HepG2 (cell line): Measurements from ENCODE around the gene OR8G1. TPM values are rescaled to one million over a fixed set of nuclear protein-coding genes. Genes with fewer than 3 reads are reported as not detected.
"Not testable (repeated sequence)": the region's sequence is repeated elsewhere in the genome, so short reads cannot be mapped to it uniquely, and the experiment has no call there.

Experiments
- ATAC-seq: fragments of 200-7000 bp; cut with Tn5 transposase; 3 replicates; pipeline ENCODE4 v1.9.1; 2020; ENCODE audit warnings: mild to moderate bottlenecking, moderate library complexity
- BruUV-seq: library from RNA; stranded (reverse); fragments of 400-500 nt; replicated peaks from 2 replicates; lab custom pipeline; 2021; lab: Mats Ljungman, UMichigan
- CTCF ChIA-PET: fragments of 300-600 bp; formaldehyde crosslinking; extraction: SDS; loops from one replicate; lab custom pipeline; 2021; ENCODE audit warnings: low total read pairs, inconsistent platforms, low intra/inter-chr PET ratio; lab: Yijun Ruan, JAX
- POLR2A ChIA-PET: fragments of 350-600 bp; sonication (Branson Sonifier 250); formaldehyde crosslinking; loops from one replicate; lab custom pipeline; 2020; ENCODE audit warnings: antibody characterized with exemption, inconsistent platforms; lab: Yijun Ruan, JAX
- DNase-seq: peaks from one replicate; pipeline ENCODE4 v3.0.0-alpha.2; 2015; ENCODE audit warnings: low spot score
- FAIRE-seq: peaks from 3 replicates; lab custom pipeline; 2011; peaks lifted over from hg19 to GRCh38; lab: Jason Lieb, UNC
- H2AFZ ChIP-seq: one replicate; pipeline ENCODE4 v1.6.1; 2011; ENCODE audit warnings: low read length, inconsistent platforms
- H3K27ac ChIP-seq: fragments of 300-600 bp; 3 replicates; pipeline ENCODE4 v1.8.0; 2011; ENCODE audit warnings: mixed run types, mild to moderate bottlenecking, mixed read lengths, low read length, inconsistent platforms; ENCODE audit not compliant: insufficient read depth; ENCODE audit errors: extremely low read length
- H3K27me3 ChIP-seq, 2 experiments: fragments of 200-600 bp in 1 of 2; 2 replicates in 1 of 2; 3 replicates in 1 of 2; pipeline versions ENCODE4 v1.6.0 to v1.8.0; 2011; ENCODE audit warnings: low read length in 2 of 2, mild to moderate bottlenecking in 2 of 2, moderate library complexity in 2 of 2, inconsistent platforms in 1 of 2; ENCODE audit not compliant: insufficient read depth in 2 of 2, control insufficient read depth in 1 of 2
- H3K36me3 ChIP-seq, 2 experiments: fragments of 200-600 bp in 1 of 2; replicated peaks in 1 of 2; 2 replicates in 1 of 2; 3 replicates in 1 of 2; pipeline versions ENCODE4 v1.5.1 to v1.8.0; 2011; ENCODE audit warnings: low read length in 2 of 2, inconsistent platforms in 1 of 2; ENCODE audit not compliant: insufficient read depth in 2 of 2, control insufficient read depth in 1 of 2
- H3K4me1 ChIP-seq: 2 replicates; pipeline ENCODE4 v1.5.1; 2012; ENCODE audit warnings: low read length, inconsistent platforms; ENCODE audit not compliant: insufficient read depth
- H3K4me2 ChIP-seq: 2 replicates; pipeline ENCODE4 v1.6.0; 2011; ENCODE audit warnings: low read depth, low read length, inconsistent platforms
- H3K4me3 ChIP-seq, 3 experiments: fragments of 200-600 bp in 1 of 3; sonication (generic), shearing (Covaris generic) in 1 of 3; replicated peaks in 1 of 3; 2 replicates each; pipeline ENCODE4 v1.5.1; 2011 to 2016; ENCODE audit warnings: low read length in 3 of 3, inconsistent platforms in 2 of 3, low read depth in 2 of 3, mild to moderate bottlenecking in 2 of 3, control low read depth in 1 of 3, mixed read lengths in 1 of 3; ENCODE audit not compliant: insufficient read depth in 1 of 3
- H3K79me2 ChIP-seq: one replicate; pipeline ENCODE4 v1.6.1; 2011; ENCODE audit warnings: low read length, inconsistent platforms; ENCODE audit not compliant: insufficient read depth
- H3K9ac ChIP-seq: 2 replicates; pipeline ENCODE4 v1.6.0; 2011; ENCODE audit warnings: mild to moderate bottlenecking, low read depth, low read length, inconsistent platforms; ENCODE audit not compliant: insufficient read depth
- H3K9me3 ChIP-seq: 2 replicates; pipeline ENCODE4 v1.5.1; 2012; ENCODE audit warnings: mild to moderate bottlenecking, low read length
- H4K20me1 ChIP-seq: 2 replicates; pipeline ENCODE4 v1.6.0; 2011; ENCODE audit warnings: inconsistent platforms, mild to moderate bottlenecking, low read length, moderate library complexity; ENCODE audit not compliant: insufficient read depth
- SIX4 ChIP-seq: sonication (generic); formaldehyde crosslinking; IDR thresholded peaks from 2 replicates; pipeline ENCODE4 v1.4.0; 2020; ENCODE audit warnings: missing genetic modification reagents
- WGBS: methylation state at CpG from one replicate; pipeline ENCODE4 v1.1.6; 2017; ENCODE audit warnings: low lambda C conversion rate; 5-methylcytosine and 5-hydroxymethylcytosine counted together
- in situ Hi-C: cut with HindIII; loops from 2 replicates; pipeline ENCODE4 v1.10.0; 2017; ENCODE audit warnings: low pct_unique_long_range_greater_than_20kb; ENCODE audit not compliant: extremely low pct_ligation_motif_present
- intact Hi-C: fragments of 100-400 bp; cut with micrococcal nuclease; formaldehyde crosslinking; loops from one replicate; pipeline ENCODE4 v1.10.0; 2022; ENCODE audit not compliant: unreplicated experiment
- polyA plus RNA-seq, 8 experiments: library from polyadenylated mRNA; depleted of rRNA in 3 of 8; stranded (reverse) in 7 of 8; unstranded in 1 of 8; fragments of >200 nt; fragmentation: Illumina TruSeq in 4 of 8; extraction: Trizol in 4 of 8; gene quantifications; 2 replicates each; pipeline versions ENCODE4 v1.2.1 to v1.2.3, GENCODE V29; 2011 to 2016; ENCODE audit warnings: low read depth in 4 of 8, missing spikeins in 1 of 8, mixed read lengths in 1 of 8; ENCODE audit not compliant: insufficient read depth in 1 of 8
- total RNA-seq, 5 experiments: library from RNA; depleted of rRNA; stranded (reverse); fragments of >200 nt; fragmentation: Illumina TruSeq; extraction: Trizol; gene quantifications; 2 replicates each; pipeline ENCODE4 v1.2.3, GENCODE V29; 2016; ENCODE audit warnings: low read depth in 1 of 5

OR8G1 gene
- total and polyA plus RNA-seq, 2 of the 13 experiments (the other 11 are each of a cell fraction or from before 2014, with no cell fraction given): not detected

GRCh38 chr11:124256076-124256475 is 15.2 kb downstream of the OR8G1 start, which contains the start of gene OR8G5:
Gene OR8G5, plus strand, starts transcription at chr11:124256376. Its CDS starts 8,556 bp downstream, at chr11:124264932.
- H3K4me3 ChIP-seq: no peak within 1 kb of the TSS
- ATAC-seq (no peak), FAIRE-seq (no peak), DNase-seq (no peak)
- no peaks in the 10 kb centered on the region for H3K79me2 ChIP-seq
- in situ Hi-C loops: no loop called here
- no peak within 1 kb of the TSS for H3K27ac ChIP-seq
- no peak within 1 kb of the TSS for H2AFZ ChIP-seq
- H3K27me3 ChIP-seq: no peaks in the 10 kb centered on the region
- H3K9ac ChIP-seq: no peak within 1 kb of the TSS
- H4K20me1 ChIP-seq: no peaks in the 10 kb centered on the region
- CTCF ChIA-PET: no interaction called here
- no peak within 1 kb of the TSS for H3K4me2 ChIP-seq
- BruUV-seq: no TSS peak
- H3K36me3 ChIP-seq: no peaks in the 10 kb centered on the region
- intact Hi-C loops: no loop called here
- WGBS: 0% methylated on average over 4 of the region's 4 CpGs
- H3K4me1 ChIP-seq: no peaks in the 10 kb centered on the region
- TF ChIP-seq SIX4 (CRISPR knock-in tag): no peak
- TF ChIP-seq, all 625 proteins: peak for 0
- POLR2A ChIA-PET: no interaction called here
- no peaks in the 10 kb centered on the region for H3K9me3 ChIP-seq

GRCh38 chr11:124265041-124265440 is 24.1 kb downstream of the OR8G1 start:
- FAIRE-seq, DNase-seq, H4K20me1 ChIP-seq, BruUV-seq, H3K27ac ChIP-seq, H3K4me3 ChIP-seq, H3K36me3 ChIP-seq, intact Hi-C loops, H3K9ac ChIP-seq, H2AFZ ChIP-seq, in situ Hi-C loops, H3K4me2 ChIP-seq, CTCF ChIA-PET, H3K27me3 ChIP-seq, H3K4me1 ChIP-seq, POLR2A ChIA-PET, H3K79me2 ChIP-seq, H3K9me3 ChIP-seq, ATAC-seq: not testable (repeated sequence)
- 14% methylated on average over 4 of the region's 4 CpGs for WGBS

GRCh38 chr11:124270886-124271285 is 30.0 kb downstream of the OR8G1 start:
- H3K27ac ChIP-seq, DNase-seq, BruUV-seq, H3K4me1 ChIP-seq, H3K79me2 ChIP-seq, intact Hi-C loops, in situ Hi-C loops, ATAC-seq, H3K9me3 ChIP-seq, POLR2A ChIA-PET, H3K4me2 ChIP-seq, H3K4me3 ChIP-seq, H2AFZ ChIP-seq, FAIRE-seq, H3K27me3 ChIP-seq, H3K36me3 ChIP-seq, H3K9ac ChIP-seq, H4K20me1 ChIP-seq, CTCF ChIA-PET: not testable (repeated sequence)
- 7% methylated on average over 7 of the region's 7 CpGs for WGBS
